ENCODE results near the gene HCRTR1.

Gene HCRTR1

DNA sequence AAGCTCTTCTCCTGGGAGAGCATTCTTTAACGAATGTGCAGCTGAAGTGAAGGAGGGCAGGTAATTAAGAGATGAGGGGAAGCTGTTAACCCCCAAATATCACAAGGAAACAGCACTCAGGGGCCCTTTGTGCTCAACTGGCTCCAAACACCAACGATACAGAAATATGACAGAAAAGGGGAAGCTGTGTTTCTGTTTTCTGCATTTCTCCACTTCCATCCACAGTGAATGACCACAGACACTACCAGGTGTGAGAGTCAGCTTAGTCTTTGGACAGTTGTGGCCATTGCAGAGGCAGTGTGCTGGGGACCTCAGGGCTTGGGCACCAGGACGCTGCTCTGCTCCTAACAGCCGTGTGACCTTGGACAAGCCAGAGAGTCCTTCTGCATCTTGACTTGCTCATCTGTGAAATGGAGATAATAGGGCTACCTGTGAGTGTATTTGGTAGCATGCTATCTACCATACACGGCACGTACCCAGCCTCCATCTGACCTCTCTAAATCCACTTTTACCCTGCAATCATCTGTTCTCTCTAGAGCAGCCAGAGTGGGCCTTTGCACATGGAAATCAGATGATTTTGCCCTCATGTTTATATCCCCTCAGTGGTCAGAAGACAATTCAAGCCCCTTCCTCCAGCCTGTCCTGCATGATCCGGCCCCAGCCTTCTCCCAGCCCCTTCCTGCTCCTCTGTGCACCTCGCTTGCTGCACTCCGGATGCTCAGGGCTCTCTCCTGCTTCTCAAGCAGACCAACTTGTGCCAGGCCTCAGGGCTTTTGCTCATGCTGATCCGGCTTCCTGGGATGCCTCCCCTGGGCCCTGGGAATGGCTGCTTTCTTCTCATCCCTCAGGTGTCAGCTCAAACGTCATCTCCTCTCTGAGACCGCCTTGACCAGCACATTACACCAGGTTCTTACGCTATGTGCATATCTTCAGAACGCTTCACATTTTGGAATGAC is 45.9 kb upstream of the HCRTR1 start:
- no peak for TF ChIP-seq CTCF (IDR thresholded peaks at IDR 0.05; ENCODE audit: low read depth, low read length, missing control alignments)
- H3K4me3 ChIP-seq (ENCODE audit: low read depth, low read length), result no peak overlapping the region
- DNase-seq (ENCODE audit: low read depth), result no peak

- H3K4me3 ChIP-seq (ENCODE audit: low read depth, low read length), result no peak overlapping the region
- DNase-seq (ENCODE audit: low read depth), result no peak
- TF ChIP-seq CTCF (IDR thresholded peaks at IDR 0.05; ENCODE audit: low read depth, low read length, missing control alignments), result no peak
These were observed 45.0 kb upstream of the HCRTR1 start for GRCh38 chr1:31572323-31573104.

DNA sequence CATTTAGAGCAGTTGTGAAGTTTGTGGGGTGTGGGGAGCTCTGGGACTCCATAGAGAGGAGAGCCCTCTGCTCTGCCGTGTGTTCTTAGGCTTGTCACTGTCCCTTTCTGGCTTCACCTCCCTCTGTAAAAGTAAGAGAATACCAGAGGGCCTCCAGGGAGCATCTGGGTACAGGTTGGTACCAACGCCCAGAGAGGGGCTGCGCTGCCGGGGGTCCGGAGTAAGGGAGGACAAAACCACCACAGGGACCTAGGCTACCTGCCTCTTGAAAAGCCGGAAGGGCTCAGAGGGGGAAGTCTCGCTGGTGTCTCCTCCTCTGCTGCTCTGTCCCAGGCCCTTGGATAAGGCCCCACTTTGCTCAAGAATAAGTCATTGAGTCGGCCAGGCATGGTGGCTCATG is 44.2 kb upstream of the HCRTR1 start:
- no peak overlapping the region for H3K4me3 ChIP-seq (ENCODE audit: low read depth, low read length)
- no peak for TF ChIP-seq CTCF (IDR thresholded peaks at IDR 0.05; ENCODE audit: low read depth, low read length, missing control alignments)
- DNase-seq (ENCODE audit: low read depth), result no peak

DNA sequence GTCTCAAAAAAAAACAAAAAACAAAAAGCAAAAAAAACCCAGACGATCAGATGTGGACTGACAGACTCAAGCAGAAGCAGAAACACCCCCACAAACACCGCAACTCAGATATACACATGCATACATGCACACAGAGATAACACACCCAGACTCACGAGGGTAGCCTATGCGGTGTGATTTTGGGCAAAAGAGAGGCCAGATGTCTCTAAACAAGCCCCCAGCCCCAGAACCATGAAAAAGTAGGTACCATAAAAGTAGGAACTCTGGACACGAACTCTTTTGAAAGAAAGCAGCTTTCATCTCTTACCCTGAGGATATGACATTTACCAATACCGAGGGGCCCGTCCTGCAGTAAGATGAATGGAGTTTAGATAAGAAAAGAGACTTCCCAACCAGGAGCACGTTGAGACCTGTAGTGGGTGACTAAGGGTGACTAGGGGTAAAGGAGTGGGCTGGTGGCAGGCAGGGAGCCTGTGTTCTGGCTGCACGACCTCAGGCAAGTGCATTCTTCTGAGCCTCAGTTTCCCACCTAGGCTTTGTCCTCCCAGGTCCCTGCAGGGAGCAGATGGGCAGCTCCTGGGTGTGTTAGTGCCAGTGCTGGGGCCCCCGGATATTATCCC is 42.6 kb upstream of the HCRTR1 start:
- DNase-seq (ENCODE audit: low read depth), result no peak
- TF ChIP-seq CTCF (IDR thresholded peaks at IDR 0.05; ENCODE audit: low read depth, low read length, missing control alignments), result no peak
- H3K4me3 ChIP-seq (ENCODE audit: low read depth, low read length), result no peak overlapping the region

GRCh38 chr1:31575369-31576140 is 41.9 kb upstream of the HCRTR1 start:
- DNase-seq (ENCODE audit: low read depth), result no peak
- H3K4me3 ChIP-seq (ENCODE audit: low read depth, low read length), result no peak overlapping the region
- TF ChIP-seq CTCF (IDR thresholded peaks at IDR 0.05; ENCODE audit: low read depth, low read length, missing control alignments), result no peak

GRCh38 chr1:31576201-31576669 is 41.3 kb upstream of the HCRTR1 start, which contains the start of gene TINAGL1:
TSS of gene TINAGL1 (plus strand) at chr1:31576515. CDS start at chr1:31577149, 634 bp downstream.
- TF ChIP-seq CTCF (IDR thresholded peaks at IDR 0.05; ENCODE audit: low read depth, low read length, missing control alignments), result no peak
- DNase-seq (ENCODE audit: low read depth), result no peak
- H3K4me3 ChIP-seq (ENCODE audit: low read depth, low read length), result no peak within 1 kb of the TSS

All from GM12864 (cell line).